GM21381 (cell line): ENCODE measurements around the gene G6PC1.
"Not testable (repeated sequence)": the region's sequence is repeated elsewhere in the genome, so short reads cannot be mapped to it uniquely, and the experiment has no call there.

Experiments
- ATAC-seq: cut with Tn5 transposase; IDR thresholded peaks from one replicate; pipeline ENCODE4 v1.9.1; 2021; ENCODE audit warnings: mild to moderate bottlenecking, moderate library complexity; ENCODE audit not compliant: unreplicated experiment

Gene G6PC1

DNA sequence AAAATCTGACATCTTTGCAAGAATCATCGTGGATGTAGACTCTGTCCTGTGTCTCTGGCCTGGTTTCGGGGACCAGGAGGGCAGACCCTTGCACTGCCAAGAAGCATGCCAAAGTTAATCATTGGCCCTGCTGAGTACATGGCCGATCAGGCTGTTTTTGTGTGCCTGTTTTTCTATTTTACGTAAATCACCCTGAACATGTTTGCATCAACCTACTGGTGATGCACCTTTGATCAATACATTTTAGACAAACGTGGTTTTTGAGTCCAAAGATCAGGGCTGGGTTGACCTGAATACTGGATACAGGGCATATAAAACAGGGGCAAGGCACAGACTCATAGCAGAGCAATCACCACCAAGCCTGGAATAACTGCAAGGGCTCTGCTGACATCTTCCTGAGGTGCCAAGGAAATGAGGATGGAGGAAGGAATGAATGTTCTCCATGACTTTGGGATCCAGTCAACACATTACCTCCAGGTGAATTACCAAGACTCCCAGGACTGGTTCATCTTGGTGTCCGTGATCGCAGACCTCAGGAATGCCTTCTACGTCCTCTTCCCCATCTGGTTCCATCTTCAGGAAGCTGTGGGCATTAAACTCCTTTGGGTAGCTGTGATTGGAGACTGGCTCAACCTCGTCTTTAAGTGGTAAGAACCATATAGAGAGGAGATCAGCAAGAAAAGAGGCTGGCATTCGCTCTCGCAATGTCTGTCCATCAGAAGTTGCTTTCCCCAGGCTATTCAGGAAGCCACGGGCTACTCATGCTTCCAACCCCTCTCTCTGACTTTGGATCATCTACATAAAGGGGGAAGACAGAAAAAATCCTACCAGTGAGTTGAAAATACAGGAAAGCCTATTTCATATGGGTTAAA lies at the start of gene G6PC1:
TSS of gene G6PC1 (plus strand) at position 340 of the 872 bp plus-strand sequence. CDS start at position 418, 78 bp downstream.
- ATAC-seq, result no peak

DNA sequence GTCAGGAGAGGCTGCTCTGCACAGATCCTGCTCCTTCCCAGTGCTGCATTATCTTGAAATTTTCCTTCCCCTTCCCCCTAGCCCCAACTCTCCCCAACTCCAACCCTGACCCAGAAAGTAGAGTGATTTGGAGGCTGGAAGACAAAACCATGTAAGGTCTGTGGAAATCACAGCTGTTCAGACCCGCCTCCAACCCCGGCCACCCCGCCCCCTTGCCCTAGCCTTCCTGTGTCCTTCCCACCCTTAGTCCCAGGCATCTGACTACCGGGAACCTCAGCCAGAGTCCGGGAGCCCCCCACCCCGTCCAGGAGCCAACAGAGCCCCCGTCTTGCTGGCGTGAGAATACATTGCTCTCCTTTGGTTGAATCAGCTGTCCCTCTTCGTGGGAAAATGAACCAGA lies 49.6 kb upstream of the G6PC1 start, which contains the start of gene AOC3:
TSS of gene AOC3 (plus strand) at position 246 of the 400 bp plus-strand sequence. CDS start at position 391, 145 bp downstream.
- no peak for ATAC-seq

DNA sequence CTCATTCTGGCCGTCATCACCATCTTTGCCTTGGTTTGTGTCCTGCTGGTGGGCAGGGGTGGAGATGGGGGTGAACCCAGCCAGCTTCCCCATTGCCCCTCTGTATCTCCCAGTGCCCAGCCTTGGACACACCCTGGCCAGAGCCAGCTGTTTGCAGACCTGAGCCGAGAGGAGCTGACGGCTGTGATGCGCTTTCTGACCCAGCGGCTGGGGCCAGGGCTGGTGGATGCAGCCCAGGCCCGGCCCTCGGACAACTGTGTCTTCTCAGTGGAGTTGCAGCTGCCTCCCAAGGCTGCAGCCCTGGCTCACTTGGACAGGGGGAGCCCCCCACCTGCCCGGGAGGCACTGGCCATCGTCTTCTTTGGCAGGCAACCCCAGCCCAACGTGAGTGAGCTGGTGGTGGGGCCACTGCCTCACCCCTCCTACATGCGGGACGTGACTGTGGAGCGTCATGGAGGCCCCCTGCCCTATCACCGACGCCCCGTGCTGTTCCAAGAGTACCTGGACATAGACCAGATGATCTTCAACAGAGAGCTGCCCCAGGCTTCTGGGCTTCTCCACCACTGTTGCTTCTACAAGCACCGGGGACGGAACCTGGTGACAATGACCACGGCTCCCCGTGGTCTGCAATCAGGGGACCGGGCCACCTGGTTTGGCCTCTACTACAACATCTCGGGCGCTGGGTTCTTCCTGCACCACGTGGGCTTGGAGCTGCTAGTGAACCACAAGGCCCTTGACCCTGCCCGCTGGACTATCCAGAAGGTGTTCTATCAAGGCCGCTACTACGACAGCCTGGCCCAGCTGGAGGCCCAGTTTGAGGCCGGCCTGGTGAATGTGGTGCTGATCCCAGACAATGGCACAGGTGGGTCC lies 49.0 kb upstream of the G6PC1 start:
- ATAC-seq, result not testable (repeated sequence)

DNA sequence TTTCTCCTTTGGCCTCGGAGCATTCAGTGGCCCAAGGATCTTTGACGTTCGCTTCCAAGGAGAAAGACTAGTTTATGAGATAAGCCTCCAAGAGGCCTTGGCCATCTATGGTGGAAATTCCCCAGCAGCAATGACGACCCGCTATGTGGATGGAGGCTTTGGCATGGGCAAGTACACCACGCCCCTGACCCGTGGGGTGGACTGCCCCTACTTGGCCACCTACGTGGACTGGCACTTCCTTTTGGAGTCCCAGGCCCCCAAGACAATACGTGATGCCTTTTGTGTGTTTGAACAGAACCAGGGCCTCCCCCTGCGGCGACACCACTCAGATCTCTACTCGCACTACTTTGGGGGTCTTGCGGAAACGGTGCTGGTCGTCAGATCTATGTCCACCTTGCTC lies 48.2 kb upstream of the G6PC1 start:
- ATAC-seq, result no peak

DNA sequence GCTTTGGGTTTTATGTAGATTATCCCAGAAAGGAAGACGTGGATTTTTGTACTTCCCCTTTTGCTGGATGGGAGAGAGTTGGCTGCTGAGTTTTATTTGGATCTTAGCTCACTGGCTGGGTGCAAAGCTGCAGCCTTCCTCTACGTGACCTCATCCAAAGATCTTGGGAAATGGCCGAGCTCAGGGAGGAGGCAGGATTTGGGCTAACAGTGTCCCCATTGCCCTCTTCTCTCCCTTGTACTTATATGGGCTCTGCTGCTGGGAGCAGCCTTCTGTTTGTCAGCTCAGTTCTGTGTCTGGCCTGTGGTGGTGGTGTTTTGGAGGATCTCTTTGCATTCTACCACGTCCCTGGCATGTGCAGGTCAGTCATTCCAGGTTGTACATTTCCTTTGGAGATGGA lies 47.6 kb upstream of the G6PC1 start:
- ATAC-seq, result no peak

DNA sequence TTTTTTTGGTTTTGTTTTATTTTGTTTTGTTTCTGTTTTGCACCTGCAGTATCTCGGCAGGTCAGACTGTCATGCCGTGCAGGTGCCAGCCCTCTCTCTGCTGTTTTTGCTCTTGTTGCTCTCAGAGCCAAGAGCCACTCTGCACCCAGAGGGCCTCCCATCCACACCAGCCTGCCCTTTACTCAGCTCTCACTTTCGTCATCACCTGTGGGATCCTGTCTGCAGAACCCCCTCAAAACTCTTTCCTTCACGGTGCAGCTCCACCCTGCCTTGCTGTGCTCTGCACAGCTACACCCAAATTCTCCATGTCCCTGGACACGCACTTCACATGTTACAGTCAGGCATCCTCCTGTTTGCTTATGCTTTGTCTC lies 47.0 kb upstream of the G6PC1 start:
- ATAC-seq, result no peak

DNA sequence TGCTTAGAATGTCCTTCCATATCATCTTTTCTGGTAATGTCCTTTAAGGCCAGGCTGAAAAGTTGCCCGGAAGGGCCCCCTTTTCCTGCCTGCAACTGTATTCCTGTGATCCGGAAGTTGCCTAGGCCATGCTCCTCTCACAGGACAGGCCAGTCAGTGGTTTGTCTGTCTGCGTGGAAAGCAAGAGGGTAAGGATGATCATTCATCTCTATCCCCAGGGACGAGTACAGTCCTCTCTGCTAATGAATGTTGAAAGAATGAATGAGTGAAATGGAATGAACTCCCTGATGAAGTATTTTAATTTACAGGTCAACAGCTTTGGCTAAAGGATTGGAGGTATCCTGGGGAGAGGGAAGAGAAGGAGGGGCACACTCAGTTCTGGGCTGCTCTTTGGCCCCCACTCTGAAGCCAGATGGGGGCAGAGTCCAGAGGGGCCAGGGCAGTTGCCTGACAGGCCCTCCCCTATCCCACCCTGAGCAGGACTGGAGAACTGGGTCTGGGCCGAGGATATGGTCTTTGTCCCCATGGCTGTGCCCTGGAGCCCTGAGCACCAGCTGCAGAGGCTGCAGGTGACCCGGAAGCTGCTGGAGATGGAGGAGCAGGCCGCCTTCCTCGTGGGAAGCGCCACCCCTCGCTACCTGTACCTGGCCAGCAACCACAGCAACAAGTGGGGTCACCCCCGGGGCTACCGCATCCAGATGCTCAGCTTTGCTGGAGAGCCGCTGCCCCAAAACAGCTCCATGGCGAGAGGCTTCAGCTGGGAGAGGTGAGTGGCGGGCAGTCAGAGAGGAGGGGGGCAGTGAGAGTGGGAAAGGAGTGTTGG lies 46.4 kb upstream of the G6PC1 start:
- ATAC-seq, result no peak

- ATAC-seq, result no peak
These were observed 45.5 kb upstream of the G6PC1 start for GRCh38 chr17:42855048-42855596.

GRCh38 chr17:42856093-42856492 lies 44.5 kb upstream of the G6PC1 start:
- not testable (repeated sequence) for ATAC-seq

DNA sequence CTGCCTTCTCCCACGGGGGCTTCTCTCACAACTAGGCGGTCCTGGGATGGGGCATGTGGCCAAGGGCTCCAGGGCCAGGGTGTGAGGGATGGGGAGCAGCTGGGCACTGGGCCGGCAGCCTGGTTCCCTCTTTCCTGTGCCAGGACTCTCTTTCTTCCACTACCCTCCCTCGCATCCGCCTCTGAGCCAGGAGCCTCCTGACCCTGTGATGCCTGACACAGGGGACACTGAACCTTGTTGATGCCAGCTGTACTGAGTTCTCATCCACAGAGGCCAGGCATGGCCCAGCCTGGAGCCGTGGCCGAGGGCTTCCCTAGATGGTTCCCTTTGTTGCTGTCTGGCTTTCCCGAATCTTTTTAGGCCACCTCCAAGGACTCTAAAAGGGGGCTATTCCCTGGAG lies 44.1 kb upstream of the G6PC1 start:
- not testable (repeated sequence) for ATAC-seq

DNA sequence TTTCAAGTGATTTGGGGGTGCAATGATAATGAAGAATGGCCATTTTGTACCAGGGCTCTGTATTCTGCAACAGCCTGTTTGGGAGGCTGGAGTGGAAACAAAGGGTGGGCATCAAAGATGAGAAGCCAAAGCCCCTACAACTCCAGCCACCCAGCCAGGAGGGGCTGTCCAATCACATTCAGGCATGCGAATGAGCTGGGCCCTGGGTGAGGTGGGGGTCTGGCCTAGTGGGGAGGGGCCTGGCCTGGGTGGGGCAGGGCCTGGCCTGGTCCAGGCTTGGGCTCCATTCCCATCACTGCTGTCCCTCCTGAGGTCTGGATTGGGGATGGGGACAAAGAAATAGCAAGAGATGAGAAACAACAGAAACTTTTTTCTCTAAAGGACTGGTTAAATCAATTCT lies 43.2 kb upstream of the G6PC1 start:
- no peak for ATAC-seq

DNA sequence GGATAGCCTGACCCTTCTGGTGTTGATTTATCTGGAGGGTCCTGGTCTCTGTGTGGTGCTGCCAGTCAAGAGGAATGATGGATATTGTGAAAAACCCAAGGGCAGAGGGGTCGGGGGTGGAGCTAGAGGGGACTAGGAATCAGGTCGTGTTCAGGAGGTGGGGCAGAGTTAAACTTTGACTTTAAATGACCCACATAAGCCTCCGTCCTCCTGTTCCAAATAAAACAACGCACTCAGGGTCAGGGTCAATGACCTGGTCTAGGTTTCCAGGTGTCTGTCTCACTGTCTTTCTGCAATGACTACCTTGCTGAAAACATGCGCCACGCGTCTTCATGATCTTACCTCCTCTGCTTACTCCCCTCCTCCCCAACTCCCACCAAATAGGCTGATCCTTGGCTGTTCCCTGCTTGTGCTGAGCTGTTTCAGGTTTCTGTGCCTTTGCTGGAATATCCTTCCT lies 34.9 kb upstream of the G6PC1 start:
- ATAC-seq, result no peak

GRCh38 chr17:42866216-42866615 lies 34.4 kb upstream of the G6PC1 start:
- no peak for ATAC-seq

- no peak for ATAC-seq
These were observed 33.7 kb upstream of the G6PC1 start for GRCh38 chr17:42866631-42867575.

GRCh38 chr17:42867694-42868261 lies 32.8 kb upstream of the G6PC1 start:
- not testable (repeated sequence) for ATAC-seq

GRCh38 chr17:42868338-42868737 lies 32.3 kb upstream of the G6PC1 start:
- ATAC-seq, result no peak

- no peak for ATAC-seq
These were observed 29.0 kb upstream of the G6PC1 start for GRCh38 chr17:42871647-42872046.

DNA sequence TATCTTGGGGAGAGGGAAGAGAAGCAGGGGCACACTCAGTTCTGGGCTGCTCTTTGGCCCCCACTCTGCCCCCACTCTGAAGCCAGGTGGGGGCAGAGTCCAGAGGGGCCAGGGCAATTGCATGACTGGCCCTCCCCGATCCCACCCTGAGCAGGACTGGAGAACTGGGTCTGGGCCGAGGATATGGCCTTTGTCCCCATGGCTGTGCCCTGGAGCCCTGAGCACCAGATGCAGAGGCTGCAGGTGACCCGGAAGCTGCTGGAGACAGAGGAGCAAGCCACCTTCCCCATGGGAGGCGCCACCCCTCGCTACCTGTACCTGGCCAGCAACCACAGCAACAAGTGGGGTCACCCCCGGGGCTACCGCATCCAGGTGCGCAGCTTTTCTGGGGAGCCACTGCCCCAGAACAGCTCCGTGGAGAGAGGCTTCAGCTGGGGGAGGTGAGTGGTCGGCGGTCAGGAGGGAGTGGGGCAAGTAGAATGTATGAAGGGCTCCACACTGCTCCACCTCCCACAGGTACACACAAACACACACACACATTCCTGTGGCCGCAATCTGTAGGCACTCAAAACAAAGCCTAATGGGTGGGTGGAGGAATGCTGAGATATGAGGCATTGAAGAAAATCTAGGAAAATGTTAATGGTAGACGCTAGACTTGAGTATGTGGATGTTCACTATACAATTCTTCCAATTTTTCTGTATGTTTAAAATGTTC lies 28.2 kb upstream of the G6PC1 start:
- ATAC-seq, result no peak
